Muscle layer of colon (tissue), 2 donors: Measurements from ENCODE around the gene MAN1C1.

Experiments
- H3K27ac ChIP-seq: one replicate; pipeline ENCODE4 v1.7.0; 2013; ENCODE audit warnings: low read depth, mild to moderate bottlenecking, low read length, moderate library complexity
- H3K27me3 ChIP-seq, 2 donors: one replicate each; pipeline ENCODE4 v1.7.0; 2013; ENCODE audit warnings: low read length in 2 of 2, mild to moderate bottlenecking in 2 of 2; ENCODE audit not compliant: insufficient read depth in 2 of 2, control insufficient read depth in 1 of 2
- H3K36me3 ChIP-seq: one replicate; pipeline ENCODE4 v1.7.0; 2013; ENCODE audit warnings: mild to moderate bottlenecking, low read length; ENCODE audit not compliant: insufficient read depth
- H3K4me1 ChIP-seq: one replicate; pipeline ENCODE4 v1.7.0; 2013; ENCODE audit warnings: mild to moderate bottlenecking, low read length; ENCODE audit not compliant: insufficient read depth
- H3K4me3 ChIP-seq, 2 donors: one replicate each; pipeline ENCODE4 v1.7.0; 2013; ENCODE audit warnings: low read length in 2 of 2, low read depth in 1 of 2, mild to moderate bottlenecking in 1 of 2, moderate library complexity in 1 of 2
- H3K9ac ChIP-seq: one replicate; pipeline ENCODE4 v1.7.0; 2013; ENCODE audit warnings: low read length
- H3K9me3 ChIP-seq: one replicate; pipeline ENCODE4 v1.7.0; 2013; ENCODE audit warnings: mild to moderate bottlenecking, low read length
- donor health status: abdominal sarcoma.
- donor health status: Adenocarcinoma of cecum.

The MAN1C1 gene

GRCh38 chr1:25679171-25679570 lies 62.6 kb downstream of the MAN1C1 start:
- no peaks in the 10 kb centered on the region for H3K9me3 ChIP-seq
- peaks cover 21% of the 10 kb centered on the region for H3K4me1 ChIP-seq
- H3K27me3 ChIP-seq: no peaks in the 10 kb centered on the region
- H3K4me3 ChIP-seq: no peak overlapping the region
- no peak overlapping the region for H3K27ac ChIP-seq
- no peak overlapping the region for H3K9ac ChIP-seq
- no peaks in the 10 kb centered on the region for H3K36me3 ChIP-seq

- H3K9me3 ChIP-seq: no peaks in the 10 kb centered on the region
- no peak overlapping the region for H3K27ac ChIP-seq
- no peaks in the 10 kb centered on the region for H3K27me3 ChIP-seq
- H3K9ac ChIP-seq: no peak overlapping the region
- H3K4me1 ChIP-seq: peaks cover 21% of the 10 kb centered on the region
- H3K36me3 ChIP-seq: no peaks in the 10 kb centered on the region
- no peak overlapping the region for H3K4me3 ChIP-seq
Observed at GRCh38 chr1:25680701-25681100, 64.1 kb downstream of the MAN1C1 start.

GRCh38 chr1:25682059-25682601 lies 65.5 kb downstream of the MAN1C1 start:
- H3K36me3 ChIP-seq: peaks cover 4% of the 10 kb centered on the region
- H3K9me3 ChIP-seq: no peaks in the 10 kb centered on the region
- peaks cover 10% of the 10 kb centered on the region for H3K4me1 ChIP-seq
- no peak overlapping the region for H3K4me3 ChIP-seq
- H3K27ac ChIP-seq: no peak overlapping the region
- no peak overlapping the region for H3K9ac ChIP-seq
- no peaks in the 10 kb centered on the region for H3K27me3 ChIP-seq

GRCh38 chr1:25683177-25683576 lies 66.6 kb downstream of the MAN1C1 start:
- Histone ChIP-seq H3K27me3 (no peaks in the 10 kb centered on the region), H3K9ac (no peak overlapping the region), H3K36me3 (peaks cover 6% of the 10 kb centered on the region), H3K4me1 (peaks cover 16% of the 10 kb centered on the region), H3K9me3 (no peaks in the 10 kb centered on the region), H3K27ac (no peak overlapping the region), H3K4me3 (no peak overlapping the region)

- Histone ChIP-seq H3K36me3 (peaks cover 6% of the 10 kb centered on the region), H3K4me3 (no peak overlapping the region), H3K4me1 (peaks cover 22% of the 10 kb centered on the region), H3K9me3 (no peaks in the 10 kb centered on the region), H3K27me3 (no peaks in the 10 kb centered on the region), H3K9ac (no peak overlapping the region), H3K27ac (no peak overlapping the region)
Observed at GRCh38 chr1:25683731-25684130, 67.1 kb downstream of the MAN1C1 start.

- Histone ChIP-seq H3K9ac (no peak overlapping the region), H3K27ac (no peak overlapping the region), H3K4me1 (peaks cover 26% of the 10 kb centered on the region), H3K9me3 (no peaks in the 10 kb centered on the region), H3K4me3 (no peak overlapping the region), H3K36me3 (peaks cover 6% of the 10 kb centered on the region), H3K27me3 (no peaks in the 10 kb centered on the region)
Observed at GRCh38 chr1:25684216-25684965, 67.8 kb downstream of the MAN1C1 start.

- Histone ChIP-seq H3K27me3 (no peaks in the 10 kb centered on the region), H3K9ac (no peak overlapping the region), H3K4me3 (no peak overlapping the region), H3K9me3 (no peaks in the 10 kb centered on the region), H3K4me1 (peaks cover 26% of the 10 kb centered on the region), H3K27ac (no peak overlapping the region), H3K36me3 (peaks cover 6% of the 10 kb centered on the region)
Observed at GRCh38 chr1:25685211-25685750, 68.7 kb downstream of the MAN1C1 start.

- H3K36me3 ChIP-seq: peaks cover 6% of the 10 kb centered on the region
- no peaks in the 10 kb centered on the region for H3K27me3 ChIP-seq
- peaks cover 26% of the 10 kb centered on the region for H3K4me1 ChIP-seq
- H3K9ac ChIP-seq: no peak overlapping the region
- no peak overlapping the region for H3K4me3 ChIP-seq
- no peaks in the 10 kb centered on the region for H3K9me3 ChIP-seq
- no peak overlapping the region for H3K27ac ChIP-seq
Observed at GRCh38 chr1:25685938-25686665, 69.5 kb downstream of the MAN1C1 start.

- Histone ChIP-seq H3K4me3 (no peak overlapping the region), H3K9ac (no peak overlapping the region), H3K9me3 (no peaks in the 10 kb centered on the region), H3K36me3 (peaks cover 6% of the 10 kb centered on the region), H3K4me1 (peaks cover 26% of the 10 kb centered on the region), H3K27me3 (no peaks in the 10 kb centered on the region), H3K27ac (peak overlapping the region; percentile 37)
Observed at GRCh38 chr1:25687221-25688017, 70.8 kb downstream of the MAN1C1 start.

- Histone ChIP-seq H3K9me3 (no peaks in the 10 kb centered on the region), H3K9ac (no peak overlapping the region), H3K27ac (no peak overlapping the region), H3K36me3 (peaks cover 6% of the 10 kb centered on the region), H3K27me3 (no peaks in the 10 kb centered on the region), H3K4me3 (no peak overlapping the region), H3K4me1 (peaks cover 25% of the 10 kb centered on the region)
Observed at GRCh38 chr1:25688390-25689119, 72.0 kb downstream of the MAN1C1 start.
